Natural killer cell (primary cell): ENCODE measurements around the gene FHIT. TPM values are rescaled to one million over a fixed set of nuclear protein-coding genes. Genes with fewer than 3 reads are reported as not detected.

Experiments
- ATAC-seq, 3 donors: fragments of 150-1000 bp in 2 of 3; fragments of 200-7000 bp in 1 of 3; cut with Tn5 transposase; 1 replicate in 1 of 3; 2 replicates in 2 of 3; pipeline ENCODE4 v1.10.0; 2021; ENCODE audit warnings: mild to moderate bottlenecking in 2 of 3, moderate library complexity in 2 of 3
- DNase-seq, 2 donors: peaks; one replicate each; pipeline versions ENCODE4 v3.0.0 to v3.0.0-alpha.2; 2013 to 2021; ENCODE audit warnings: mixed read lengths in 1 of 2
- H3K27ac ChIP-seq: one replicate; pipeline ENCODE4 v1.5.1; 2013; ENCODE audit warnings: mild to moderate bottlenecking, low read length
- H3K27me3 ChIP-seq: one replicate; pipeline ENCODE4 v1.6.1; 2013; ENCODE audit warnings: low read length; ENCODE audit not compliant: control insufficient read depth, insufficient read depth
- H3K36me3 ChIP-seq: one replicate; pipeline ENCODE4 v1.6.1; 2013; ENCODE audit warnings: low read length; ENCODE audit not compliant: control insufficient read depth, insufficient read depth
- H3K4me1 ChIP-seq: one replicate; pipeline ENCODE4 v1.6.1; 2013; ENCODE audit warnings: low read length; ENCODE audit not compliant: control insufficient read depth, insufficient read depth
- H3K4me3 ChIP-seq: one replicate; pipeline ENCODE4 v1.5.1; 2013; ENCODE audit warnings: low read length
- H3K9me3 ChIP-seq: one replicate; pipeline ENCODE4 v1.6.1; 2013; ENCODE audit warnings: low read length; ENCODE audit not compliant: control insufficient read depth, insufficient read depth
- H3K27ac Mint-ChIP-seq, 2 donors: one replicate each; pipeline ENCODE4 v1.8.0; 2022; ENCODE audit warnings: mild to moderate bottlenecking in 2 of 2, mixed read lengths in 2 of 2, moderate library complexity in 1 of 2
- H3K27me3 Mint-ChIP-seq, 2 donors: one replicate each; pipeline ENCODE4 v1.8.0; 2022; ENCODE audit warnings: low read depth in 2 of 2, mixed read lengths in 2 of 2
- H3K36me3 Mint-ChIP-seq: one replicate; pipeline ENCODE4 v1.8.0; 2022; ENCODE audit warnings: mixed read lengths
- H3K4me1 Mint-ChIP-seq, 2 donors: one replicate each; pipeline ENCODE4 v1.8.0; 2022; ENCODE audit warnings: mixed read lengths in 2 of 2
- H3K4me3 Mint-ChIP-seq: one replicate; pipeline ENCODE4 v1.8.0; 2022; ENCODE audit warnings: mild to moderate bottlenecking, moderate library complexity, mixed read lengths
- H3K9me3 Mint-ChIP-seq, 2 donors: one replicate each; pipeline ENCODE4 v1.8.0; 2022; ENCODE audit warnings: mixed read lengths in 2 of 2
- CTCF ChIP-seq: fragments of 200-600 bp; IDR thresholded peaks from one replicate; pipeline ENCODE4 v1.8.0; 2022; ENCODE audit warnings: antibody characterized with exemption
- WGBS: methylation state at CpG from one replicate; pipeline ENCODE4 v1.1.7; 2013; ENCODE audit warnings: missing lambda C conversion rate; ENCODE audit not compliant: insufficient coverage; 5-methylcytosine and 5-hydroxymethylcytosine counted together
- intact Hi-C: fragments of 100-400 bp; cut with micrococcal nuclease; formaldehyde crosslinking; loops from one replicate; pipeline ENCODE4 v1.14.2; 2022
- total RNA-seq, 4 donors: library from RNA; stranded (reverse); fragments of 120-200 nt in 1 of 4; gene quantifications; one replicate each; pipeline versions ENCODE4 v1.2.3 to v1.2.4, GENCODE V29; 2013 to 2022

The FHIT gene
- total RNA-seq, 3 donors from 2014 or later (not counting 1 experiment from before 2014, with no cell fraction given) = 2.7 to 6.1 (median 3.3) TPM

- H3K9me3 Mint-ChIP-seq = peaks cover 2 to 5% of the 10 kb centered on the region in 2 donors
Observed at GRCh38 chr3:61146010-61146890, 105.0 kb downstream of the FHIT start.

GRCh38 chr3:61141697-61142096 is 109.6 kb downstream of the FHIT start:
- ATAC-seq (no peak), DNase-seq (no peak)
- peaks cover 2 to 5% of the 10 kb centered on the region in 2 donors for H3K9me3 Mint-ChIP-seq
- no peaks in the 10 kb centered on the region for H3K9me3 ChIP-seq
- no peak overlapping the region for H3K4me3 ChIP-seq
- H3K4me1 ChIP-seq = no peaks in the 10 kb centered on the region
- no peaks in the 10 kb centered on the region for H3K36me3 Mint-ChIP-seq
- H3K4me1 Mint-ChIP-seq = no peaks in the 10 kb centered on the region
- H3K27ac Mint-ChIP-seq = no peak overlapping the region
- H3K27me3 Mint-ChIP-seq = no peaks in the 10 kb centered on the region
- 85% methylated on average over 3 of the region's 3 CpGs for WGBS
- intact Hi-C loops = no loop called here
- no peak for TF ChIP-seq CTCF
- no peak overlapping the region for H3K27ac ChIP-seq
- no peaks in the 10 kb centered on the region for H3K27me3 ChIP-seq
- H3K4me3 Mint-ChIP-seq = no peak overlapping the region
- no peaks in the 10 kb centered on the region for H3K36me3 ChIP-seq

More at GRCh38 chr3:61146010-61146890, 105.0 kb downstream of the FHIT start:
- Histone ChIP-seq H3K27me3 (no peaks in the 10 kb centered on the region), H3K4me1 (no peaks in the 10 kb centered on the region), H3K36me3 (no peaks in the 10 kb centered on the region), H3K27ac (no peak overlapping the region), H3K4me3 (no peak overlapping the region), H3K9me3 (no peaks in the 10 kb centered on the region)
- intact Hi-C loops = no loop called here
- TF ChIP-seq CTCF = no peak
- no peak for ATAC-seq
- H3K36me3 Mint-ChIP-seq = no peaks in the 10 kb centered on the region
- H3K4me1 Mint-ChIP-seq = no peaks in the 10 kb centered on the region
- no peaks in the 10 kb centered on the region for H3K27me3 Mint-ChIP-seq
- DNase-seq = no peak
- WGBS = 100% methylated on average over 2 of the region's 3 CpGs
- no peak overlapping the region for H3K27ac Mint-ChIP-seq
- no peak overlapping the region for H3K4me3 Mint-ChIP-seq

- H3K27ac Mint-ChIP-seq = no peak overlapping the region
- no peaks in the 10 kb centered on the region for H3K4me1 ChIP-seq
- no peak overlapping the region for H3K4me3 Mint-ChIP-seq
- intact Hi-C loops = no loop called here
- TF ChIP-seq CTCF = no peak
- no peaks in the 10 kb centered on the region for H3K36me3 Mint-ChIP-seq
- DNase-seq (no peak), ATAC-seq (no peak)
- no peaks in the 10 kb centered on the region for H3K36me3 ChIP-seq
- no peaks in the 10 kb centered on the region for H3K27me3 Mint-ChIP-seq
- H3K27me3 ChIP-seq = no peaks in the 10 kb centered on the region
- no peaks in the 10 kb centered on the region for H3K9me3 ChIP-seq
- 94% methylated on average over 3 of the region's 4 CpGs for WGBS
- H3K9me3 Mint-ChIP-seq = peaks cover 2 to 5% of the 10 kb centered on the region in 2 donors
- no peak overlapping the region for H3K27ac ChIP-seq
- no peak overlapping the region for H3K4me3 ChIP-seq
- no peaks in the 10 kb centered on the region for H3K4me1 Mint-ChIP-seq
Observed at GRCh38 chr3:61141227-61141626, 110.0 kb downstream of the FHIT start.
